ENCODE results near the gene RNASEH2C.
"Not testable (repeated sequence)": the region's sequence is repeated elsewhere in the genome, so short reads cannot be mapped to it uniquely, and the experiment has no call there.

Gene RNASEH2C

GRCh38 chr11:65709661-65710060, 10.9 kb downstream of the RNASEH2C start:
- no peak overlapping the region for H3K27ac ChIP-seq
- TF ChIP-seq CTCF (conservative IDR thresholded peaks at IDR 0.05): no peak

DNA sequence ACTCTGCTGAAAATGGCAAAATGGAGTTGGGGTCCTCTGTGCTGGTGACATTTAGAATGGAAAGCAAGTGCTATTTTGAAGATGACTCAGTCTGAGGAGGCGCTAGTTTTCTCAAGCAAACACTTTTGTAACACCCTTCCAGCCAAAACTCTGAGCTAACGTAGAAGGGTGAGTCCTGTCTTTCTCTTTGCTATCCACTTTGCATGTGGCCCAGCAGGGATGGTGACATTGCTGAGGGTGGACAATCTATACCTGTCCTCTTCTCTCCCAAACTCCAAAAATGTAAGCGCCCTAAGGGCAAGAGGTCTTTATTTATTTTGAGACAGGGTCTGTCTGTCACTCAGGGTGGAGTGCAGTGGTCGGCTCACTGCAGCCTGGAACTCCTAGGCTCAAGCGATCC, 12.1 kb downstream of the RNASEH2C start:
- H3K27ac ChIP-seq: no peak overlapping the region
- no peak for TF ChIP-seq CTCF (conservative IDR thresholded peaks at IDR 0.05)

- not testable (repeated sequence) for H3K27ac ChIP-seq
Observed at GRCh38 chr11:65707002-65707401, 13.6 kb downstream of the RNASEH2C start.

- not testable (repeated sequence) for H3K27ac ChIP-seq
- TF ChIP-seq CTCF (conservative IDR thresholded peaks at IDR 0.05): peak; percentile 98
Observed at GRCh38 chr11:65706303-65706763, 14.3 kb downstream of the RNASEH2C start.

DNA sequence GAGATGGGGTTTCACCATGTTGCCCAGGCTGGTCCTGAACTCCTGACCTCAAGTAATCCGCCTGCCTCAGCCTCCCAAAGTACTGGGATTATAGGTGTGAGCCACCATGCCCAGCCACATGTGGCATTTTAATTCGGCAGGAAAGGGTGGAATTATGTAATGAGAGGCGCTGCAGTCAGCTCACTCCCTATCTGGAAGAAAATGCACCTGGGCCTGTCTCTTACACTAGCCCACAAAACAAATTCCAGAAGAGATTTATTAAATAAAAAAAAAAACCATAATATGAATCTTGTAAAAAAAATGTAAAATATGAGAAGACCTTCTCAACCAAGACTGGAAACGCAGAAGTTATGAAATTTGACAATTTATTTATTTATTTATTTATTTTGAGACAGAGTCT, 16.8 kb downstream of the RNASEH2C start:
- TF ChIP-seq CTCF (conservative IDR thresholded peaks at IDR 0.05): no peak
- H3K27ac ChIP-seq: no peak overlapping the region

DNA sequence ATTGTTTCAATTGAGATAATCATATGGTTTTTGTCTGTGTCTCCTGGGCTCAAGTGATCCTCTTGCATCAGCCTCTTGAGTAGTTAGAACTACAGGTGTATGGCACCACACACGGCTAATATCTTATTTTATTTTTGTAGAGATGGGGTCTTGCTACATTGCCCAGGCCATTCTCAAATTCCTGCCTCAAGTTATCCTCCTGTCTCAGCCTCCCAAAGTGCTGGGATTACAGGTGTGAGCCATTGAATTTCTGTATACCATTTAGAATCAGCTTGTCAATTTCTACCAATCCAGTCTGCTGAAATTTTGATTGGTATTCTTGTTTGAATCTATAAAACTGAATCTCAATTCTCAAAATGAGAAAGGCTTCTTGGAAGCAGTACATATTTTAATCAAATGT, 18.9 kb downstream of the RNASEH2C start:
- TF ChIP-seq CTCF (conservative IDR thresholded peaks at IDR 0.05): no peak
- H3K27ac ChIP-seq: no peak overlapping the region

DNA sequence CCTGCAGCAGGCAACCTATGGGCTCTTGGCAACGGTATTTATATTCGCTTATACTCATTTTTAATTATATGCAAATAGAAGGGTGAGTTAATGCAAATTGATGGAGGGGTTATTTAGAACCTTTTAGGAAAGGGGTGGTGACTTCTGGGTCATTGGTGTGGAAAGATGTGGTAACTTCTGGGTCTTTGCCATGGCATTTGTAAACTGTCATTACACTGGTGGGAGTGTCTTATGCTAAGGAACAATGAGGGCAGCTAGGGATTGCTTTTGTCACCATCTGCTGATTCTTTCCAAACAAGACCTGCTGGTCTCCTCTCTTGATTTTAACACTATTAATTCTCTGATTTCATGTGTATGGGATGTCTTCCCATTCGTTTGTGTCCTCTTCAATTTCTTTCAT, 20.2 kb downstream of the RNASEH2C start:
- no peak for TF ChIP-seq CTCF (conservative IDR thresholded peaks at IDR 0.05)
- no peak overlapping the region for H3K27ac ChIP-seq

- no peak overlapping the region for H3K27ac ChIP-seq
- no peak for TF ChIP-seq CTCF (conservative IDR thresholded peaks at IDR 0.05)
Observed at GRCh38 chr11:65699306-65699705, 21.3 kb downstream of the RNASEH2C start.

All from VCaP (cell line).